Endothelial cell of umbilical vein (primary cell): Measurements from ENCODE around the gene GNPAT. TPM values are rescaled to one million over a fixed set of nuclear protein-coding genes. Genes with fewer than 3 reads are reported as not detected.

Experiments
- BruUV-seq: library from RNA; stranded (reverse); fragments of 400-500 nt; replicated peaks from 2 replicates; lab custom pipeline; 2021; lab: Mats Ljungman, UMichigan
- CTCF ChIA-PET: fragments of 300-600, 350-600 bp; sonication (Branson Sonifier 250); formaldehyde crosslinking; loops from one replicate; lab custom pipeline; 2021; ENCODE audit warnings: antibody characterized with exemption, inconsistent platforms; lab: Charles Lee
- POLR2A ChIA-PET: fragments of 300-600, 350-600 bp; sonication (Branson Sonifier 250); formaldehyde crosslinking; loops from one replicate; lab custom pipeline; 2021; ENCODE audit warnings: antibody characterized with exemption, inconsistent platforms; lab: Charles Lee
- DNase-seq: peaks from one replicate; pipeline ENCODE4 v3.0.0-alpha.2; 2011; ENCODE audit warnings: low read depth, low spot score
- FAIRE-seq: peaks from 2 replicates; lab custom pipeline; 2011; peaks lifted over from hg19 to GRCh38; lab: Jason Lieb, UNC
- H2AFZ ChIP-seq: 2 replicates; pipeline ENCODE4 v1.6.0; 2012; ENCODE audit warnings: low read depth, low read length, control low read depth, inconsistent platforms
- H3K27ac ChIP-seq: 2 replicates; pipeline ENCODE4 v1.5.1; 2011; ENCODE audit warnings: low read depth, mild to moderate bottlenecking, control low read depth, low read length, moderate library complexity; ENCODE audit not compliant: insufficient read depth
- H3K27me3 ChIP-seq, 2 experiments: 2 replicates each; pipeline versions ENCODE4 v1.6.0 to v1.6.1; 2011; ENCODE audit warnings: low read length in 2 of 2, mixed read lengths in 1 of 2; ENCODE audit not compliant: control insufficient read depth in 2 of 2, insufficient read depth in 2 of 2
- H3K36me3 ChIP-seq, 2 experiments: 2 replicates in 1 of 2; 3 replicates in 1 of 2; pipeline ENCODE4 v1.5.1; 2011; ENCODE audit warnings: low read length in 2 of 2, mild to moderate bottlenecking in 1 of 2, moderate library complexity in 1 of 2; ENCODE audit not compliant: control insufficient read depth in 2 of 2, insufficient read depth in 2 of 2; ENCODE audit errors: extremely low read depth in 1 of 2
- H3K4me1 ChIP-seq: 3 replicates; pipeline ENCODE4 v1.5.1; 2011; ENCODE audit warnings: mild to moderate bottlenecking, low read length; ENCODE audit not compliant: control insufficient read depth, insufficient read depth; ENCODE audit errors: extremely low read depth
- H3K4me2 ChIP-seq: 2 replicates; pipeline ENCODE4 v1.6.1; 2011; ENCODE audit warnings: low read length, control low read depth, mixed read lengths; ENCODE audit not compliant: insufficient read depth
- H3K4me3 ChIP-seq, 3 experiments: fragments of 200-600 bp in 1 of 3; sonication (generic), shearing (Covaris generic) in 1 of 3; replicated peaks in 1 of 3; 2 replicates each; pipeline ENCODE4 v1.5.1; 2011 to 2016; ENCODE audit warnings: control low read depth in 3 of 3, low read length in 3 of 3, mild to moderate bottlenecking in 2 of 3, inconsistent platforms in 1 of 3, low read depth in 1 of 3, moderate library complexity in 1 of 3; ENCODE audit not compliant: insufficient read depth in 1 of 3
- H3K79me2 ChIP-seq: 2 replicates; pipeline ENCODE4 v1.6.0; 2012; ENCODE audit warnings: low read length, inconsistent platforms; ENCODE audit not compliant: control insufficient read depth, insufficient read depth
- H3K9ac ChIP-seq: replicated peaks from 2 replicates; pipeline ENCODE3; 2011; ENCODE audit warnings: low read length, control low read depth; ENCODE audit not compliant: insufficient read depth; ENCODE audit errors: extremely low read depth
- H3K9me1 ChIP-seq: replicated peaks from 3 replicates; pipeline ENCODE4 v1.6.0; 2011; ENCODE audit warnings: mild to moderate bottlenecking, low read length; ENCODE audit not compliant: control insufficient read depth, insufficient read depth; ENCODE audit errors: extremely low read depth
- H3K9me3 ChIP-seq: replicated peaks from 2 replicates; pipeline ENCODE4 v1.5.1; 2012; ENCODE audit warnings: low read length, inconsistent platforms; ENCODE audit not compliant: control insufficient read depth, insufficient read depth
- H4K20me1 ChIP-seq: replicated peaks from 2 replicates; pipeline ENCODE3; 2011; ENCODE audit warnings: mild to moderate bottlenecking, low read length; ENCODE audit not compliant: control insufficient read depth, insufficient read depth; ENCODE audit errors: extremely low read depth
- EZH2 ChIP-seq: IDR thresholded peaks from 2 replicates; pipeline ENCODE4 v1.6.1; 2012; ENCODE audit warnings: borderline replicate concordance, low read depth, mild to moderate bottlenecking, moderate library complexity, low read length, inconsistent platforms; ENCODE audit not compliant: severe bottlenecking
- FOS ChIP-seq: IDR thresholded peaks from 2 replicates; pipeline ENCODE4 v1.6.1; 2011; ENCODE audit warnings: mild to moderate bottlenecking, low read length, moderate library complexity, borderline replicate concordance; ENCODE audit not compliant: insufficient read depth
- JUN ChIP-seq: IDR thresholded peaks from 2 replicates; pipeline ENCODE4 v1.6.1; 2011; ENCODE audit warnings: borderline replicate concordance, low read depth; ENCODE audit not compliant: insufficient read length, insufficient read depth
- POLR2A ChIP-seq: IDR thresholded peaks from 2 replicates; pipeline ENCODE4 v1.6.1; 2012; ENCODE audit warnings: low read depth, mild to moderate bottlenecking, control low read depth, low read length
- POLR2AphosphoS5 ChIP-seq: IDR thresholded peaks from 2 replicates; pipeline ENCODE4 v1.6.1; 2012; ENCODE audit warnings: low read depth, mild to moderate bottlenecking, control low read depth, low read length, moderate library complexity; ENCODE audit not compliant: insufficient read depth
- dilution Hi-C: fragments of 300-500 bp; cut with MboI; formaldehyde crosslinking; loops from one replicate; pipeline ENCODE4 v1.15.0; 2019; ENCODE audit warnings: low sequenced_read_pairs; ENCODE audit not compliant: extremely low pct_ligation_motif_present
- intact Hi-C: fragments of 100-400 bp; cut with micrococcal nuclease; formaldehyde crosslinking; loops from one replicate; pipeline ENCODE4 v1.10.0; 2022
- polyA plus RNA-seq, 4 experiments: library from polyadenylated mRNA; depleted of rRNA in 3 of 4; stranded (reverse) in 3 of 4; unstranded in 1 of 4; fragments of >200 nt; gene quantifications; 2 replicates each; pipeline versions ENCODE4 v1.2.1 to v1.2.3, GENCODE V29; 2011 to 2012; ENCODE audit warnings: missing spikeins in 1 of 4
- total RNA-seq: library from RNA; stranded (reverse); gene quantifications from 2 replicates; pipeline ENCODE4 v1.2.3, GENCODE V29; 2021
- TF ChIP-seq, protein P1 (sequence below), 2 donors: IDR thresholded peaks; 1 replicate in 1 of 2; 2 replicates in 1 of 2; pipeline ENCODE4 v1.5.1; 2011; ENCODE audit warnings: low read length in 2 of 2, mild to moderate bottlenecking in 2 of 2, moderate library complexity in 2 of 2, control low read depth in 1 of 2, inconsistent platforms in 1 of 2, low read depth in 1 of 2; ENCODE audit not compliant: insufficient read depth in 1 of 2; ENCODE audit errors: extremely low read depth in 1 of 2
- TF ChIP-seq, protein P2 (sequence below): IDR thresholded peaks from 2 replicates; pipeline ENCODE4 v1.6.1; 2011; ENCODE audit not compliant: insufficient read depth, insufficient read length

GNPAT gene
- total and polyA plus RNA-seq, 2 donors (not counting 3 experiments of a cell fraction or from before 2014, with no cell fraction given) = 18.9 to 51.4 TPM

DNA sequence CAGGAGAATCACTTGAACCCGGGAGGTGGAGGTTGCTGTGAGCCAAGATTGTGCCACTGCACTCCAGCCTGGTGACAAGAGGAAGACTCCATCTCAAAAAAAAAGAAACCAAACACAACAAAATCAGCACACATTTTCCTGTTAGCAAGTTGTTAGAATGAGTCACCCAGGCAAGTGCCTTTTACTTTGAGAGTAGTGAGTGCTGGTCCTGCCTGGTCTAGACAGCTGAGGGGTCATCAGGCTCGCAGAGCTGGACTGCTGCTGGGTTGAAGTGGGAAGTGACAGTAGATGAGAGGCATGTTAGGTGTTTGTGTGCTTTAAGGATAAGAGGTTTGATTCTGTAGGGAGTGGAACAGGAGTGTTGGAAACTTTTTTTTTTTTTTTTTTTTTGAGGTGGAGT is 31.9 kb downstream of the GNPAT start:
- FAIRE-seq (peak; percentile 89), DNase-seq (peak; percentile 85)
- H3K36me3 ChIP-seq = peaks cover 9 to 13% of the 10 kb centered on the region in 2 experiments
- H3K9me1 ChIP-seq = no peaks in the 10 kb centered on the region
- no peaks in the 10 kb centered on the region for H3K9me3 ChIP-seq
- H3K27me3 ChIP-seq = no peaks in the 10 kb centered on the region
- H3K4me2 ChIP-seq = peak overlapping the region; percentile 48
- peak overlapping the region; percentile 74 for H3K27ac ChIP-seq
- H4K20me1 ChIP-seq = no peaks in the 10 kb centered on the region
- H3K9ac ChIP-seq = peak overlapping the region; percentile 0
- H3K4me1 ChIP-seq = peaks cover 21% of the 10 kb centered on the region
- intact Hi-C loops = loop anchor here (1.0 to 2.0 kb wide), 5 partner anchors 32 to 294 kb away; partner anchors contain the start of genes ARV1, EXOC8, GNPAT and TTC13
- BruUV-seq = no TSS peak
- no peak overlapping the region for H2AFZ ChIP-seq
- ChIA-PET POLR2A (no interaction called here), CTCF (interaction anchor here (1.3 to 1.5 kb wide), 2 partner anchors 8 to 12 kb away, joined by 4 to 6 read pairs; no protein-coding TSS in a partner anchor)
- no peaks in the 10 kb centered on the region for H3K79me2 ChIP-seq
- TF ChIP-seq EZH2 = no peak
- TF ChIP-seq, protein P1, sequence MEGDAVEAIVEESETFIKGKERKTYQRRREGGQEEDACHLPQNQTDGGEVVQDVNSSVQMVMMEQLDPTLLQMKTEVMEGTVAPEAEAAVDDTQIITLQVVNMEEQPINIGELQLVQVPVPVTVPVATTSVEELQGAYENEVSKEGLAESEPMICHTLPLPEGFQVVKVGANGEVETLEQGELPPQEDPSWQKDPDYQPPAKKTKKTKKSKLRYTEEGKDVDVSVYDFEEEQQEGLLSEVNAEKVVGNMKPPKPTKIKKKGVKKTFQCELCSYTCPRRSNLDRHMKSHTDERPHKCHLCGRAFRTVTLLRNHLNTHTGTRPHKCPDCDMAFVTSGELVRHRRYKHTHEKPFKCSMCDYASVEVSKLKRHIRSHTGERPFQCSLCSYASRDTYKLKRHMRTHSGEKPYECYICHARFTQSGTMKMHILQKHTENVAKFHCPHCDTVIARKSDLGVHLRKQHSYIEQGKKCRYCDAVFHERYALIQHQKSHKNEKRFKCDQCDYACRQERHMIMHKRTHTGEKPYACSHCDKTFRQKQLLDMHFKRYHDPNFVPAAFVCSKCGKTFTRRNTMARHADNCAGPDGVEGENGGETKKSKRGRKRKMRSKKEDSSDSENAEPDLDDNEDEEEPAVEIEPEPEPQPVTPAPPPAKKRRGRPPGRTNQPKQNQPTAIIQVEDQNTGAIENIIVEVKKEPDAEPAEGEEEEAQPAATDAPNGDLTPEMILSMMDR (IDR thresholded peaks at IDR 0.05; ENCODE audit: extremely low read depth in 1 of 2, insufficient read depth in 1 of 2, low read depth in 1 of 2, low read length in 2 of 2) = no peak
- peak; percentile 33 for TF ChIP-seq POLR2AphosphoS5
- no peak for TF ChIP-seq POLR2A
- TF ChIP-seq FOS = peak; percentile 83
- TF ChIP-seq, protein P2, sequence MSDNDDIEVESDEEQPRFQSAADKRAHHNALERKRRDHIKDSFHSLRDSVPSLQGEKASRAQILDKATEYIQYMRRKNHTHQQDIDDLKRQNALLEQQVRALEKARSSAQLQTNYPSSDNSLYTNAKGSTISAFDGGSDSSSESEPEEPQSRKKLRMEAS = no peak
- TF ChIP-seq JUN = peak; percentile 76
- dilution Hi-C loops = no loop called here
- no peak overlapping the region for H3K4me3 ChIP-seq
